Hematopoietic multipotent progenitor cell treated with erythropoietin and hydrocortisone succinate and interleukin-3 and kit ligand, for 15 days (in vitro differentiated cells): ENCODE measurements around the gene CDH3.
A peak's percentile ranks its signal among the peaks of the same experiment; 100 is the strongest.

Source experiments
- DNase-seq: peaks from one replicate; pipeline ENCODE4 v3.0.0-alpha.2; 2015; ENCODE audit warnings: low spot score

The CDH3 gene

DNA sequence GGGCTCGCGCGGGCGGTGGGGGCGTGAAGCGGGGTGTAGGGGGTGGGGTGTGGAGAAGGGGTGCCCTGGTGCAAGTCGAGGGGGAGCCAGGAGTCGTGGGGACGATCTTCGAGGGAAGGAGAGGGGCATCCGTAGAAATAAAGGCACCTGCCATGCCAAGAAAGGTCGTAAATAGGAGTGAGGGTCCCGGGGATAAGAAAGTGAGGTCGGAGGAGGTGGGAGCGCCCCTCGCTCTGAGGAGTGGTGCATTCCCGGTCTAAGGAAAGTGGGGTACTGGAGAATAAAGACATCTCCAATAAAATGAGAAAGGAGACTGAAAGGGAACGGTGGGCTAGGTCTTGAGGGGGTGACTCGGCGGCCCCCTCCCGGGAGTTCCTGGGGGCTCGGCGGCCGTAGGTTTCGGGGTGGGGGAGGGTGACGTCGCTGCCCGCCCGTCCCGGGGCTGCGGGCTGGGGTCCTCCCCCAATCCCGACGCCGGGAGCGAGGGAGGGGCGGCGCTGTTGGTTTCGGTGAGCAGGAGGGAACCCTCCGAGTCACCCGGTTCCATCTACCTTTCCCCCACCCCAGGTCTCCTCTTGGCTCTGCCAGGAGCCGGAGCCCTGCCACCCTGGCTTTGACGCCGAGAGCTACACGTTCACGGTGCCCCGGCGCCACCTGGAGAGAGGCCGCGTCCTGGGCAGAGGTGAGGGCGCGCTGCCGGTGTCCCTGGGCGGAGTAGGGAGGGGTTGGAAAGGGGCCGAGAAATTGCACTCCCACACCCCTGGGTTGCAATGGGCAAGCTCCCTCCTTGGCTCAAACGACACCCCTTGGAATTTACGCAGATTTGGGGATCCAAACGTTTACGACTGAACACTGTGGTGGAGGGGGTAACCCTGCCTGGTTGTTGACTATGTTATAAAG is 92.9 kb downstream of the CDH3 start:
- peak; percentile 81 for DNase-seq

DNA sequence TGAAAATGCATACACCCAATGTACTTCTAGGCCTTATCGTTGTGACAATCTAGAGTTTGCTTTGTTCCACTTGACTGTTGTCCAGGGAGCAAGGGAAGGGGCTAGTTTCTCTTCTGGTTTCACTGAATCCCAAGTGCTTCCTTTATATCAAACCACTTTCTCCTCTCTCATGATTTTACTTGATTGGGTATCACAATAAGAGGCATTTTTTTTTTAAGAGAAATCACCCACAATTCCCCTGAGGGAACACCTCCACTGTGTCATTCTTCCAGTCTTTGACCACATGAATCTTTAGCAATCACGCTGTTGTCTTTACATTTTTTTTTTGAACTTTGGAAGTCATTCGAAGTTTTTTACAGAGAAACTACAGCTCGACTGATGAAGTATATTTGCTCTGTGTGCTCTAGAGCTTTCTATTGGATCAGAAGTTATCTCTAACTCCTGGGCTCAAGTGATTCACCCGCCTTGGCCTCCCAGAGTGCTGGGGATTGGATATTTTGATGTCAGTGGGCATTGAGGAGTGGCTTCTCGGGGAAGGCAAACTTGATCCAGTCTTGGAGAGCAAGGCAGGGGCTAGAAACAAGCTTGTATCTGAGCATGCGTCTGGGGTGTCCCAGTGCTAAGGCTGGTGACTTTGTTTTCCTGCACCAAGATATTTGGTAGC is 95.0 kb downstream of the CDH3 start:
- DNase-seq, result peak; percentile 38

DNA sequence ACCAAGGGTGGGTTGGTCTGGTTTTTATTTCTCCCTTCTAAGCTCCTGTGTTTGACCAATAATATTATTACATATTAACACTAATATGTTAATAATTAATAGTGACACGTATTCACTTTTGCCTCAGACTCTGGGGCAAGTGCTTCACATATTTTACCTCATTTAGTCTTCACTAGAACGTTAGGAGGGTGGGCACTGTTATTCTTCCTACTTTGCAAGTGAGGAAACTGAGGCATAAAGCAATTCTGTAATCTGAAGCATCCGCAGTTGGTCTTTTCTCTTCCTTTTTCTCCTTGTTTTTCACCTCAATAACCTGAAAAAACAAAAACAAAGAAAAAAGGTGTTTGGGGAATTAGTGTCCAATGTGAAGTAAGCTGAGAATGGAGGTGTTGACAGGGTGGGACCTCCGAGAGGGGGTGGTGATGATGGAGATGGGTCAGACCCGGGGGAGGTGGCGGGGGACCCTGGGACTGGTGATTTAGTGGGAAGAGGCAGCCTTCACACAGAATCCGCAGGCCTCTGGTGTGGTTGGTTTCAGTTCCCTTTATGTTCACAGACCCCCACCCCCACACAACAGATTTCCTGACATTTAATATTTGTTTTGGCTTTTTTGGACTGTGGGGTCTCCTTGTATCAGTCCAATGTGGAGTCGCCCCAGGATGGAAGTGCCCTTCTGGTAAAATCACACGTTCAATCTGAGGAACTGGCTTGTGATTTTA is 95.7 kb downstream of the CDH3 start:
- DNase-seq, result no peak

- DNase-seq, result no peak
Observed at GRCh38 chr16:68743664-68744063, 98.6 kb downstream of the CDH3 start.

GRCh38 chr16:68744744-68745280 is 99.7 kb downstream of the CDH3 start:
- DNase-seq, result no peak

DNA sequence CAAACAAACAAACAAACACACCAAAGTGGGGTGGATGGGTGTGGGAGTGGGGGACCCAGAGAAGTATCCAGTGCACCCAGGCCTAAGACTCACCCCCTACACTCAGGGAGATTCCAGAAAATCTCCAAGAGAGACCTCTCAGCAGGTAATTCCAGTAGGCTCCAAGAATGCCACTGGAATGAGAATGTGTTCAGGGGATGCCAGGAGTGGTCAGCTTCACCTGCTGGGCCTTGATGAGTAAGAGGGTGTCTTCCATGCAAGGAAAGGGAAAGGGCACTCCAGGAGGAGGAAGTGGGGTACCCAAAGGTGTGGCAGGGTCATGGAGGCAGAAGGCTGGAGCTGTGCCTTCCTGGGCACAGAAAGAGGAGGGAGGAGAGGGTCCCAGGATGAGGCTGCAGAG is 101.8 kb downstream of the CDH3 start:
- DNase-seq, result no peak

- DNase-seq, result no peak
Observed at GRCh38 chr16:68749432-68749831, 104.3 kb downstream of the CDH3 start.
